ENCODE data around the gene FAM177A1.

The FAM177A1 gene

DNA sequence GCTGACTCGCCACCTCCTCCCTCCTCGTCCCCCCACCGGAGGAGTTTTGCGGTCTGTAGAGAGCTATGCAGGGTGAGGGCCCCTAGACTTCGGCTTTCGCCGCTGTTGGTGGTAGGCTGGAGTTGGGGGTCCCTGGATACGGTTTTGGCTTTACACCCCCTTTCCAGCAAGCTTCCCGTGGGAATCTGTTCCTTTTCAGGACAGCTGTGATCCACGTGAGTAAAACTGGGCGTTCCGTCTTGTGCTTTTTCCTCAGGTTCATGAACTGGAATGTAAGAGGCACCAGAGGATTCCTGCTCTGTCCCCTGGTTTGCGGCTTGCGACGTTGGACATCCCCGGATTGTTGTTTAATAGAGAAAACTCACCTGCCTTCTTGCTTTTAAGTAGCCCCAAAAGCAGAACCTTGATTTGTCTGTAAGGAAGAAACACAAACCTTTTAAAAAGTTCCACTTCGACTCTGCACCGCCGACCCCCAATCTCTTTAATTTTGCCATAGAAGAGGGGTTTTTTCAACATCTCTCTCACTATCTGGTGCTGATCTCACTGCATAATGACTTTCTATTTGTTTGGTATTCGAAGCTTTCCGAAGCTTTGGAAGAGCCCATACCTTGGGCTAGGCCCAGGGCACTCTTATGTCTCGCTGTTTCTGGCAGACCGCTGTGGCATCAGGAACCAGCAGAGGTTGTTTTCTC, 76.8 kb downstream of the FAM177A1 start:
- H3K36me3 ChIP-seq (ENCODE audit: control insufficient read depth, insufficient read depth, low read length): no peaks in the 10 kb centered on the region
- WGBS, 2 experiments: 12 to 16% methylated on average over 22 to 23 of the region's 23 CpGs

DNA sequence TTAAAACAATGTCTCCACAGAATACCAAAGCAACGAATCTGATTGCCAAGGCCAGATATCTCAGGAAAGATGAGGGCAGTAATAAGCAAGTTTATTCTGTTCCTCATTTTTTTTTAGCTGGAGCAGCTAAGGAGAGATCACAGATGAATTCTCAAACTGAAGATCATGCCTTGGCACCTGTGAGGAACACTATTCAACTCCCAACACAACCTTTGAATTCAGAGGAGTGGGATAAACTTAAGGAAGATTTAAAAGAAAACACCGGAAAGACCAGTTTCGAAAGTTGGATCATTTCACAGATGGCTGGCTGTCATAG, 77.3 kb downstream of the FAM177A1 start:
- Histone ChIP-seq H3K27ac (ENCODE audit: insufficient read depth, low read depth, low read length, poor library complexity, severe bottlenecking) (no peak overlapping the region), H3K27me3 (ENCODE audit: control insufficient read depth, insufficient read depth, low read length, poor library complexity, severe bottlenecking) (no peaks in the 10 kb centered on the region), H3K9me3 (ENCODE audit: control insufficient read depth, low read length) (no peaks in the 10 kb centered on the region), H3K36me3 (ENCODE audit: control insufficient read depth, insufficient read depth, low read length) (no peaks in the 10 kb centered on the region), H3K4me1 (ENCODE audit: control insufficient read depth, insufficient read depth, low read length) (no peaks in the 10 kb centered on the region), H3K4me3 (ENCODE audit: insufficient read depth, low read depth, low read length) (peak overlapping the region; percentile 71)
- 63 to 65% methylated on average over 3 of the region's 3 CpGs for WGBS, 2 experiments

More for the DNA sequence above, 76.8 kb downstream of the FAM177A1 start:
- Histone ChIP-seq H3K27me3 (ENCODE audit: control insufficient read depth, insufficient read depth, low read length, poor library complexity, severe bottlenecking) (no peaks in the 10 kb centered on the region), H3K9me3 (ENCODE audit: control insufficient read depth, low read length) (no peaks in the 10 kb centered on the region), H3K4me1 (ENCODE audit: control insufficient read depth, insufficient read depth, low read length) (no peaks in the 10 kb centered on the region), H3K4me3 (ENCODE audit: insufficient read depth, low read depth, low read length) (peak overlapping the region; percentile 71), H3K27ac (ENCODE audit: insufficient read depth, low read depth, low read length, poor library complexity, severe bottlenecking) (peak overlapping the region; percentile 98)

DNA sequence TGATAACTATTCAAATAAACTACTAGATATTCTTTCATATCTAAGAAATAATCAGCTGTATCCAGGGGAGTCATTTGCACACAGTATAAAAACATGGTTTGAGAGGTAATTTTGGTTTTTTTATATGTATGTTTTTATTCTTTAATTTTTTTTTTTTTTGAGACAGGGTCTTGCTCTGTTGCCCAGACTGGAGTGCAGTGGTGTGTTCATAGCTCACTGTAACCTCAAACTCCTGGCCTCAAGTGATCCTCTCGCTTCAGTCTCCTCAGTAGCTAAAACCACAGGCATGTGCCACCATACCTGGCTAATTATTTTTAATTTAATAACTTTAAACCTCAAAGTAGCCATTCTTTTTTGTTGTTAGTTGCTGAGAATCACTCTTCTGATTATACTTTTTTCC, 78.1 kb downstream of the FAM177A1 start:
- Histone ChIP-seq H3K27ac (ENCODE audit: insufficient read depth, low read depth, low read length, poor library complexity, severe bottlenecking) (no peak overlapping the region), H3K4me3 (ENCODE audit: insufficient read depth, low read depth, low read length) (no peak overlapping the region)

More for the DNA sequence above, 78.1 kb downstream of the FAM177A1 start:
- no peaks in the 10 kb centered on the region for H3K4me1 ChIP-seq (ENCODE audit: control insufficient read depth, insufficient read depth, low read length)
- H3K36me3 ChIP-seq (ENCODE audit: control insufficient read depth, insufficient read depth, low read length): no peaks in the 10 kb centered on the region
- H3K27me3 ChIP-seq (ENCODE audit: control insufficient read depth, insufficient read depth, low read length, poor library complexity, severe bottlenecking): no peaks in the 10 kb centered on the region
- 100% methylated on average over 1 of the region's 1 CpG for WGBS, 2 experiments
- H3K9me3 ChIP-seq (ENCODE audit: control insufficient read depth, low read length): no peaks in the 10 kb centered on the region

Data from ectodermal cell (in vitro differentiated cells).